K562 (cell line): ENCODE measurements around the gene RNF217. TPM values are rescaled to one million over a fixed set of nuclear protein-coding genes. Genes with fewer than 3 reads are reported as not detected.

Experiments
- ATAC-seq: fragments of 200-7000 bp; cut with Tn5 transposase; 3 replicates; pipeline ENCODE4 v1.9.1; 2020; ENCODE audit warnings: moderate library complexity
- BruUV-seq: library from RNA; stranded (reverse); fragments of 400-500 nt; replicated peaks from 2 replicates; lab custom pipeline; 2021; lab: Mats Ljungman, UMichigan
- CTCF ChIA-PET: fragments of 300-600 bp; formaldehyde crosslinking; extraction: SDS; loops from one replicate; lab custom pipeline; 2021; ENCODE audit warnings: low intra/inter-chr PET ratio; lab: Yijun Ruan, JAX
- POLR2A ChIA-PET: fragments of 300-600, 350-650 bp; sonication (Branson Sonifier 250); formaldehyde crosslinking; extraction: SDS; loops from one replicate; lab custom pipeline; 2021; ENCODE audit warnings: antibody characterized with exemption, inconsistent platforms; lab: Yijun Ruan, JAX
- DNase-seq, 4 experiments: peaks; one replicate each; pipeline versions ENCODE4 v3.0.0 to v3.0.0-alpha.2; 2011 to 2018; ENCODE audit warnings: low spot score in 3 of 4, mixed read lengths in 3 of 4; ENCODE audit errors: extremely low read depth in 1 of 4
- FAIRE-seq: peaks from 2 replicates; lab custom pipeline; 2011; peaks lifted over from hg19 to GRCh38; lab: Jason Lieb, UNC
- H2AFZ ChIP-seq: 2 replicates; pipeline ENCODE4 v1.6.0; 2011; ENCODE audit warnings: low read depth, low read length, control low read depth, inconsistent platforms
- H3K27ac ChIP-seq: fragments of 200-600 bp; 3 replicates; pipeline ENCODE4 v1.8.0; 2011; ENCODE audit warnings: low read depth, mild to moderate bottlenecking, control low read depth, inconsistent platforms, low read length, moderate library complexity, mixed read lengths; ENCODE audit errors: extremely low read depth
- H3K27me3 ChIP-seq, 2 experiments: fragments of 300-600 bp in 1 of 2; 2 replicates in 1 of 2; 3 replicates in 1 of 2; pipeline versions ENCODE4 v1.6.0 to v1.8.0; 2011; ENCODE audit warnings: inconsistent platforms in 2 of 2, low read length in 2 of 2, mild to moderate bottlenecking in 1 of 2, mixed read lengths in 1 of 2, moderate library complexity in 1 of 2; ENCODE audit not compliant: control insufficient read depth in 2 of 2, insufficient read depth in 2 of 2
- H3K36me3 ChIP-seq: fragments of 300-600 bp; 3 replicates; pipeline ENCODE4 v1.8.0; 2011; ENCODE audit warnings: mild to moderate bottlenecking, low read length, inconsistent platforms; ENCODE audit not compliant: control insufficient read depth, insufficient read depth
- H3K4me1 ChIP-seq, 2 experiments: fragments of 200-600 bp in 1 of 2; replicated peaks in 1 of 2; 2 replicates in 1 of 2; 3 replicates in 1 of 2; pipeline versions ENCODE4 v1.5.1 to v1.8.0; 2011; ENCODE audit warnings: inconsistent platforms in 2 of 2, low read length in 2 of 2, mild to moderate bottlenecking in 1 of 2, mixed read lengths in 1 of 2, moderate library complexity in 1 of 2; ENCODE audit not compliant: control insufficient read depth in 2 of 2, insufficient read depth in 2 of 2
- H3K4me2 ChIP-seq: 2 replicates; pipeline ENCODE4 v1.6.1; 2011; ENCODE audit warnings: low read length, control low read depth, inconsistent platforms, mixed read lengths; ENCODE audit not compliant: insufficient read depth
- H3K4me3 ChIP-seq: fragments of 200-600 bp; sonication (generic), shearing (Covaris generic); 2 replicates; pipeline ENCODE4 v1.5.1; 2016; ENCODE audit warnings: control low read depth, inconsistent platforms
- H3K79me2 ChIP-seq: fragments of 200-600 bp; 3 replicates; pipeline ENCODE4 v1.8.0; 2011; ENCODE audit warnings: low read length, inconsistent platforms; ENCODE audit not compliant: control insufficient read depth, insufficient read depth
- H3K9ac ChIP-seq, 2 experiments: 2 replicates each; pipeline versions ENCODE4 v1.6.0 to v1.6.1; 2011; ENCODE audit warnings: low read depth in 2 of 2, low read length in 2 of 2, control low read depth in 1 of 2, inconsistent platforms in 1 of 2, mild to moderate bottlenecking in 1 of 2, mixed read lengths in 1 of 2; ENCODE audit not compliant: insufficient read depth in 1 of 2
- H3K9me1 ChIP-seq: one replicate; pipeline ENCODE4 v1.6.0; 2011; ENCODE audit warnings: inconsistent platforms, mild to moderate bottlenecking, low read length, moderate library complexity; ENCODE audit not compliant: control insufficient read depth, insufficient read depth
- H3K9me3 ChIP-seq: replicated peaks from 2 replicates; pipeline ENCODE4 v1.5.1; 2011; ENCODE audit warnings: low read depth, low read length, inconsistent platforms; ENCODE audit not compliant: control insufficient read depth, insufficient read depth
- H4K20me1 ChIP-seq: replicated peaks from 2 replicates; pipeline ENCODE4 v1.6.1; 2011; ENCODE audit warnings: low read length, inconsistent platforms, mixed read lengths; ENCODE audit not compliant: control insufficient read depth, insufficient read depth
- CEBPB ChIP-seq: fragments of 450-650 bp; IDR thresholded peaks from 2 replicates; pipeline ENCODE4 v1.6.1; 2016; ENCODE audit warnings: missing genetic modification characterization, missing compliant biosample characterization
- CEBPG ChIP-seq, 3 experiments: fragments of 200-800 bp in 1 of 3; sonication (Bioruptor generic) in 1 of 3; sonication (generic) in 1 of 3; formaldehyde crosslinking in 1 of 3; IDR thresholded peaks in 2 of 3; conservative IDR thresholded peaks in 1 of 3; 2 replicates each; pipeline versions ENCODE4 v1.6.1 to v1.8.0; 2016 to 2022; ENCODE audit warnings: missing compliant biosample characterization in 2 of 3, missing genetic modification characterization in 2 of 3, mild to moderate bottlenecking in 1 of 3, missing genetic modification reagents in 1 of 3
- CHD1 ChIP-seq: fragments of 200-600 bp; sonication (generic); IDR thresholded peaks from one replicate; pipeline ENCODE4 v1.6.1; 2012; ENCODE audit warnings: mild to moderate bottlenecking, moderate library complexity, low read length, inconsistent platforms
- CREBBP ChIP-seq: IDR thresholded peaks from one replicate; pipeline ENCODE4 v1.6.1; 2012; ENCODE audit warnings: low read depth, mild to moderate bottlenecking, control low read depth, inconsistent platforms, low read length
- FOS ChIP-seq: IDR thresholded peaks from 3 replicates; pipeline ENCODE4 v1.6.1; 2011; ENCODE audit not compliant: insufficient read length; ENCODE audit errors: extremely low read depth
- HDAC6 ChIP-seq: IDR thresholded peaks from 2 replicates; pipeline ENCODE4 v1.6.1; 2012; ENCODE audit warnings: low read depth, mild to moderate bottlenecking, control low read depth, inconsistent platforms, low read length, moderate library complexity
- MEF2A ChIP-seq: IDR thresholded peaks from 2 replicates; pipeline ENCODE4 v1.6.1; 2011; ENCODE audit warnings: low read depth, mild to moderate bottlenecking, low read length, moderate library complexity; ENCODE audit not compliant: control insufficient read depth
- WGBS: fragments of 100-300 bp; shearing (Covaris generic); methylation state at CpG from one replicate; pipeline ENCODE4 v1.1.6; 2016; ENCODE audit warnings: low coverage, mixed read lengths; ENCODE audit not compliant: insufficient coverage; ENCODE audit errors: missing lambda C conversion rate; 5-methylcytosine and 5-hydroxymethylcytosine counted together
- in situ Hi-C: fragments of 300-500 bp; cut with MboI; formaldehyde crosslinking; loops from 4 replicates; pipeline ENCODE4 v1.15.0; 2018; ENCODE audit warnings: inconsistent platforms, mixed read lengths
- intact Hi-C: fragments of 100-400 bp; cut with micrococcal nuclease; formaldehyde crosslinking; loops from 2 replicates; pipeline ENCODE4 v1.14.2; 2022
- polyA plus RNA-seq, 8 experiments: library from polyadenylated mRNA; depleted of rRNA in 4 of 8; stranded (reverse) in 5 of 8; unstranded in 3 of 8; fragments of >200 nt; fragmentation: Nextera tagmentation in 2 of 8; fragmentation: Illumina TruSeq in 1 of 8; extraction: Ambion mirVana in 2 of 8; extraction: Trizol in 1 of 8; gene quantifications; 2 replicates each; pipeline versions ENCODE4 v1.2.1 to v1.2.3, GENCODE V29; 2011 to 2014; ENCODE audit warnings: inconsistent platforms in 1 of 8, missing spikeins in 1 of 8
- total RNA-seq, 7 experiments: library from RNA; depleted of rRNA in 6 of 7; stranded (reverse); fragments of >200 nt in 6 of 7; fragmentation: Illumina TruSeq in 2 of 7; extraction: Trizol in 2 of 7; gene quantifications; 2 replicates each; pipeline versions ENCODE4 v1.2.1 to v1.2.3, GENCODE V29; 2011 to 2021; ENCODE audit warnings: low replicate concordance in 1 of 7

The RNF217 gene
- total and polyA plus RNA-seq, 9 of the 15 experiments (the other 6 are each of a cell fraction or from before 2014, with no cell fraction given), result 2.9 to 25.6 (median 12.0) TPM

GRCh38 chr6:125041740-125042459 is 79.7 kb downstream of the RNF217 start:
- no peak for TF ChIP-seq HDAC6
- TF ChIP-seq FOS, result no peak
- TF ChIP-seq CEBPB, result peak; percentile 94
- no peak for TF ChIP-seq CHD1
- no peak for TF ChIP-seq CREBBP
- TF ChIP-seq CEBPG (CRISPR knock-in tag; IDR thresholded peaks at IDR 0.05), result no peak
- TF ChIP-seq CEBPG (tag; conservative IDR thresholded peaks at IDR 0.05 in 1 of 2, IDR thresholded peaks at IDR 0.05 in 1 of 2), result peak; percentile 81 to 96
- TF ChIP-seq MEF2A, result peak; percentile 72
- TF ChIP-seq, all 486 proteins: peak for 3
- H4K20me1 ChIP-seq, result no peaks in the 10 kb centered on the region
- 82% methylated on average over 3 of the region's 3 CpGs for WGBS
- no peak overlapping the region for H3K9ac ChIP-seq
- H3K9me1 ChIP-seq, result no peaks in the 10 kb centered on the region
- H2AFZ ChIP-seq, result no peak overlapping the region
- no peak overlapping the region for H3K27ac ChIP-seq
- ChIA-PET CTCF (no interaction called here), POLR2A (no interaction called here)
- H3K79me2 ChIP-seq, result peaks cover 57% of the 10 kb centered on the region
- peaks cover 25% of the 10 kb centered on the region; the same call in 2 of the 3 replicates for H3K36me3 ChIP-seq
- no peaks in the 10 kb centered on the region for H3K9me3 ChIP-seq
- intact Hi-C loops (no loop called here), in situ Hi-C loops (no loop called here)
- BruUV-seq, result no TSS peak
- H3K27me3 ChIP-seq, result no peaks in the 10 kb centered on the region
- H3K4me3 ChIP-seq, result no peak overlapping the region
- DNase-seq (no peak), FAIRE-seq (no peak), ATAC-seq (peak; percentile 31; the same call in 1 of the 3 replicates)
- H3K4me2 ChIP-seq, result no peak overlapping the region
- peaks cover 4 to 13% of the 10 kb centered on the region in 2 experiments; a peak in 4 of 5 replicates for H3K4me1 ChIP-seq
